ACC112 (cell line): Measurements from ENCODE around the gene SPDYE6.
A peak's percentile ranks its signal among the peaks of the same experiment; 100 is the strongest.
"Not testable (repeated sequence)": the region's sequence is repeated elsewhere in the genome, so short reads cannot be mapped to it uniquely, and the experiment has no call there.

Source experiments
- H2AFZ ChIP-seq: fragments of 200-600 bp; sonication (generic); one replicate; pipeline ENCODE4 v1.6.0; 2017; ENCODE audit warnings: antibody characterized with exemption, low read length; ENCODE audit not compliant: unreplicated experiment
- H3K27ac ChIP-seq: fragments of 200-600 bp; sonication (generic); 2 replicates; pipeline ENCODE4 v1.5.1; 2014; ENCODE audit warnings: low read depth, mild to moderate bottlenecking, antibody characterized with exemption, low read length, moderate library complexity
- H3K27me3 ChIP-seq: fragments of 200-600 bp; sonication (generic); 2 replicates; pipeline ENCODE4 v1.6.1; 2014; ENCODE audit warnings: mild to moderate bottlenecking, antibody characterized with exemption, low read length, moderate library complexity, mixed read lengths; ENCODE audit not compliant: insufficient read depth
- H3K36me3 ChIP-seq: fragments of 200-600 bp; sonication (generic); 2 replicates; pipeline ENCODE4 v1.6.1; 2016; ENCODE audit warnings: mild to moderate bottlenecking, antibody characterized with exemption, low read length, moderate library complexity, mixed read lengths; ENCODE audit not compliant: insufficient read depth
- H3K4me1 ChIP-seq: fragments of 200-600 bp; sonication (generic); one replicate; pipeline ENCODE4 v1.6.1; 2016; ENCODE audit warnings: low read length, mixed read lengths; ENCODE audit not compliant: insufficient read depth, unreplicated experiment, control insufficient read depth
- H3K4me3 ChIP-seq: fragments of 200-600 bp; sonication (generic); 2 replicates; pipeline ENCODE4 v1.5.1; 2014; ENCODE audit warnings: mild to moderate bottlenecking, low read depth, low read length
- H3K79me2 ChIP-seq: fragments of 200-600 bp; sonication (generic); one replicate; pipeline ENCODE4 v1.6.0; 2016; ENCODE audit warnings: low read length; ENCODE audit not compliant: control insufficient read depth, unreplicated experiment, insufficient read depth

SPDYE6 gene, protein sequence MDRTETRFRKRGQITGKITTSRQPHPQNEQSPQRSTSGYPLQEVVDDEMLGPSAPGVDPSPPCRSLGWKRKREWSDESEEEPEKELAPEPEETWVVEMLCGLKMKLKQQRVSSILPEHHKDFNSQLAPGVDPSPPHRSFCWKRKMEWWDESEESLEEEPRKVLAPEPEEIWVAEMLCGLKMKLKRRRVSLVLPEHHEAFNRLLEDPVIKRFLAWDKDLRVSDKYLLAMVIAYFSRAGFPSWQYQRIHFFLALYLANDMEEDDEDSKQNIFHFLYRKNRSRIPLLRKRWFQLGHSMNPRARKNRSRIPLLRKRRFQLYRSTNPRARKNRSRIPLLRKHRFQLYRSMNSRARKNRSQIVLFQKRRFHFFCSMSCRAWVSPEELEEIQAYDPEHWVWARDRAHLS

DNA sequence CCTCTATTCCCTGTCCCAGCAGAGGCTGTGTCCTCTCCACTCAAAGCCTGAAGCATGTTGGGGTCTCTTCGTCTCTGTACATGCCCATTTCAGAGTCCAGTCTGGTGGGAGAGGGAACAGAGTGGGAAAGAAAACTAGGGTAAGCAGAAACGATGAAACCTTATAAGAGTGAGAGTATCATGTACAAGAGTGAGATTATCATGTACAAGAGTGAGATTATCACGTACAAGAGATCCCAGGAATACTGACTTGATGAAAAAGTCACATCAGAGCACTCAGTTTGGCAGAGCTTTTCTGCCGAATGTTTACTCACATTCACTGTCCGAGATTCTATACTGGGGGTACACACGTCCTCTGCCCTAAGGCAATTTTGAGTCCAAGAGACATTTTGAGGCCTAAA, at the start of gene SPDYE6:
Gene SPDYE6 (minus strand): TSS at position 101 of the 400 bp plus-strand sequence. CDS start 421 bp downstream, outside the sequence.
- H3K4me1 ChIP-seq, H3K4me3 ChIP-seq: not testable (repeated sequence)

DNA sequence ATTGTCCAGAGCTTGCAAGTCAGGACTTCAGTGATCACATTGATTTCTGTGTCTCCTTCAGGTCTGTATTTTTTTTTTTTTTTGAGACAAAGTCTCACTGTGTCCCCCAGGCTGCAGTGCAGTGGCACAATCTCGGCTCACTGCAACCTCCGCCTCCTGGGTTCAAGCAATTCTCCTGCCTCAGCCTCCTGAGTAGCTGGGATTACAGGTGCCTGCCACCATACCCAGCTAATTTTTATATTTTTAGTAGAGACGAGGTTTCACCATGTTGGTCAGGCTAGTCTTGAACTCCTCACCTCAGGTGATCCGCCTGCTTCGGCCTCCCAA, 48.6 kb upstream of the SPDYE6 start:
- not testable (repeated sequence) for H3K27me3 ChIP-seq, H2AFZ ChIP-seq, H3K27ac ChIP-seq, H3K4me1 ChIP-seq, H3K4me3 ChIP-seq, H3K79me2 ChIP-seq
- H3K36me3 ChIP-seq, result peaks cover 21% of the 10 kb centered on the region

More for the DNA sequence above, at the start of gene SPDYE6:
- H3K27ac ChIP-seq, H3K36me3 ChIP-seq, H3K79me2 ChIP-seq, H3K27me3 ChIP-seq, H2AFZ ChIP-seq: not testable (repeated sequence)

DNA sequence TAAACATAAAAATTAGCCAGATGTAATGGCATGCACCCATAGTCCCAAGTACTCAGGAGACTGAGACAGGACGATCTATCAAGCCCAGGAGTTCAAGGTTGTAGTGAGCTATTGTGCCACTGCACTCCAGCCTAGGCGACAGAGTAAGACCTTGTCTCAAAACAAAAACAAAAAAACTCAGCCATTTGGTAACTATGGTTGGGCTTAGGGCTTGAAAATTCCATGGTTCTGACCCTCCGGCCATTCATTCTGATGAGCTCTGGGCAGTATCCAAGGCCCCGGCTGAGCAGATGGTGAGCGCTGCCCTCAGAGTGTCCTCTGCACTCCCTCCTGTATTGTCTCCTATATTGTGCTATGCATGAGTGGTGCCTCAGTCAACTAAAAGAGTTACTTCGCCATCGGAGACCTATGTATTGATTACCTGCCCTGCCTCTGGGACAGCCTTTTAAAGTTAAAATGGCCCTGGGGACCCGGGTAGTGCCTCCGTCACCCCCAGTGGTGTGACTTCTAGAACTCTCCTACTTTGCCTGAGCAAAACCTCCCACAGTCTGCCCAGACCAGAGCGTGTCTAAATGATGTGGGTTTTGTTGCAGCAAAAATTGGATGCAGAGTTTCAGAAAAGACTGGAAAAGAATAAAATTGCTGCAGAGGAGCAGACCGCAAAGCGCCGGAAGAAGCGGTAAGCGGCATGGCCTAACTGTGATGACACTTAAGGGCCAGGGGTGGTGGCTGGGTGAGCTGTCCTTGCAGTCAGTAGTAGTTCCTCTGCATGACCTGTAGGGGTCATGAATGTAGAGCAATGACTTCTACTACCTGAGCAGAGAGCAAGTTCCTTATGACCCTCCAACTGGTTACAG, 48.0 kb upstream of the SPDYE6 start:
- no peaks in the 10 kb centered on the region for H3K4me1 ChIP-seq
- no peaks in the 10 kb centered on the region for H3K79me2 ChIP-seq
- no peak overlapping the region for H3K4me3 ChIP-seq
- H3K27me3 ChIP-seq, result no peaks in the 10 kb centered on the region
- H3K27ac ChIP-seq, result no peak overlapping the region
- peaks cover 20% of the 10 kb centered on the region for H3K36me3 ChIP-seq
- no peak overlapping the region for H2AFZ ChIP-seq

DNA sequence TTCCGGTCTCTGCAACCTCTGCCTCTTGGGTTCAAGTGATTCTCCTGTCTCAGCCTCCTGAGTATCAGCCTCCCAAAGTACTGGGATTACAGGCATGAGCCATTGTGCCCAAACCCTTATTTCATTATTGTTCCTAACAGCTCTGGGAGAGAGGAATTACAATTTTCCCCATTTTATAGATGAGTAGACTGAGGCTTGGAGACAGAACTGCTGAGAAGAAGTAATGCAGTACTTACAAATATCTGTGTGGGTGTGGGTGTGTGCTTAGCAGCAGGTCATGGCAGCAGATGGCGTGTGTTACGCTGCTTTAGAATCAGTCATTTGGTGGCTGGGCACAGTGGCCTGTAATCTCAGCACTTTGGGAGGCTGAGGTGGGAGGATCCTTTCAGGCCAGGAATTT, 47.3 kb upstream of the SPDYE6 start:
- Histone ChIP-seq H3K4me3 (no peak overlapping the region), H2AFZ (no peak overlapping the region), H3K79me2 (no peaks in the 10 kb centered on the region), H3K27me3 (no peaks in the 10 kb centered on the region), H3K36me3 (peaks cover 21% of the 10 kb centered on the region), H3K4me1 (no peaks in the 10 kb centered on the region), H3K27ac (no peak overlapping the region)

DNA sequence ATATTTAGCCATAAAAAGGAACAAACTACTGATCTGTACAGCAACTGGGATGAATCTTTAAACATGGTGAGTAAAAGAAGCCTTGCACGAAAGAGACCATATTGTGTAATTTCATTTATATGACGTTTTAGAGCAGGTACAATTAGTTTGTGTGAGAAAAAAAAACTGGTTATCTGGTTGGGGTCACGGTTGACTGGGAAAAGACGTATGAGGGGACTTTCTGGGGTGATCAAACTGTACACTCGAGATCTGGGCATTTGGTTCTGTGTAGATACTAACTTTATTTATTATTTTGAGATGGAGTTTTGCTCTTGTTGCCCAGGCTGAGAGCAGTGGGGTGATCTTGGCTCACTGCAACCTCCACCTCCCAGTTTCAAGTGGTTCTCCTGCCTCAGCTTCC, 44.1 kb upstream of the SPDYE6 start:
- Histone ChIP-seq H3K36me3 (peaks cover 7% of the 10 kb centered on the region; the same call in 1 of the 2 replicates), H3K4me1 (no peaks in the 10 kb centered on the region), H3K79me2 (peaks cover 13% of the 10 kb centered on the region)

DNA sequence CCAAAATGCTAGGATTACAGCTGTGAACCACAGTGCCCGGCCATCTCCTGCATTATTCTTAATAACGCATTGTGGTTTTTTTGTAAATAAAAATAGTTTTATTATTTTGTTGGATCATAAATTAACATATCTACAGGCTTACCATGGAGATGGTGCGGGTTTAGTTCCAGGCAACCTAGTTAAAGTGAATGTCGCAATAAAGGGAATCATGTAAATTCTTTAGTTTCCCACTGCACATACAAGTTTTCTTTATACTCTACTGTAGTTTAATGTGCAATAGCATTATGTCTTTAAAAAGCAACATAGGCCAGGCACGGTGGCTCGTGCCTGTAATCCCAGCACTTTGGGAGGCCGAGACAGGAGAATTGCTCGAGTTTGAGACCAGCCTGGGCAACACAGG, 42.3 kb upstream of the SPDYE6 start:
- H3K4me3 ChIP-seq, result no peak overlapping the region
- peaks cover 7% of the 10 kb centered on the region; the same call in 1 of the 2 replicates for H3K36me3 ChIP-seq
- no peaks in the 10 kb centered on the region for H3K27me3 ChIP-seq
- peaks cover 13% of the 10 kb centered on the region for H3K79me2 ChIP-seq
- no peaks in the 10 kb centered on the region for H3K4me1 ChIP-seq
- H2AFZ ChIP-seq, result no peak overlapping the region
- H3K27ac ChIP-seq, result no peak overlapping the region

More for the DNA sequence above, 44.1 kb upstream of the SPDYE6 start:
- Histone ChIP-seq H2AFZ (no peak overlapping the region), H3K4me3 (no peak overlapping the region), H3K27ac (no peak overlapping the region), H3K27me3 (no peaks in the 10 kb centered on the region)

DNA sequence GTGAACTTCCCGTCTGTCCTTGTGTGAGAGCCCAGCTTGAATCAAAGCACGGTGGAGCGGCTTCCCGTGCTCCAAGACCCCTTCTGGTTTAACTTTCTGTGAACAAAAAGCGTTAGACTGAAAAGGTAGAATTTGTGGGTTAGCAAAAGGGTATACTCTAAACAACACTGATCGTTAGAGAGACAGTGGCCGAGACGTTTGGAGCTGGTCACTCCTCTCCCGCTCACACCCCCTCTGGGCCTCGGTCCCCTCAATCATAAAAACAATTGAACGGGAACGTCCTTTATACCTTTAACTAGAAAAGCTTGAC, 40.4 kb upstream of the SPDYE6 start:
- H3K27ac ChIP-seq, result peak overlapping the region; percentile 58
- H3K79me2 ChIP-seq, result peaks cover 13% of the 10 kb centered on the region
- H3K36me3 ChIP-seq, result peaks cover 13% of the 10 kb centered on the region
- no peaks in the 10 kb centered on the region for H3K4me1 ChIP-seq
- H2AFZ ChIP-seq, result peak overlapping the region; percentile 47
- peak overlapping the region; percentile 91 for H3K4me3 ChIP-seq
- H3K27me3 ChIP-seq, result no peaks in the 10 kb centered on the region

DNA sequence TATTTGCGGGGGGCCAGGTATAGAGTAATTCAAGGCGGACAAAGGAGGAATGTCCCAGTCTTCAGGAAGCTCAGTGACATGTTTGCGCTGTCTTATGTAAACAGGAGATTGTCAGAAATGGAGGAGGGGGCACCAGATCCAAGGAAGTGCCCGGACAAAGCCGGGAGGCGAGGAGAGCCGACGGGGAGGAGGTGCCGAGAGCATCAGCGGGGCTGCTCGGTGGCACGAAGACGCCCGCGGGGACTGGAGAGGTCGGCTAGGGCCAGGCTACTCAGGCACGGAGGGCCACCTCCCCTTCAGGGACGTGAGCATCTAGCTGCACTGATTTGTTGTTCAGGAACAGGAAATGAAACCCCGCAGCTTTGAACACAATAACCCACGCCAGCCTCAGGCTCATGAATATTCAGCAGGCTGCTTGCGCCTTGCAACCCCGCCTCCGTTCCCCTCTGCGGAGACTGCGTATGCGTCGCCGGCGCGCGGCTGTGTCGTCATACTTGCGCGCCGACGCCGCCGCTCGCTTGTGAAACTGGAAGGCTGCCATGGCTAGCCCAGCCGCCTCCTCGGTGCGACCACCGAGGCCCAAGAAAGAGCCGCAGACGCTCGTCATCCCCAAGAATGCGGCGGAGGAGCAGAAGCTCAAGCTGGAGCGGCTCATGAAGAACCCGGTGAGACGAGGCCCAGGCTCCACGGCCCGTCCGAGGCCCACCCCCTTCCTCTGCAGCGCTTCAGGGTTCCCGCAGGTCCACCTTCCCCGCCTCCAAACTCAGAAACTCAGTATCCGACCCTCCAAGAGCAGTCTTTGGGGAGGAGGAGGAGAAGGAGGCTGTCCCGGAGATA, 39.8 kb upstream of the SPDYE6 start, which contains the start of gene PRKRIP1:
Gene PRKRIP1 (plus strand): TSS at position 491 of the 837 bp plus-strand sequence. CDS start 49 bp downstream, at position 540.
- Histone ChIP-seq H2AFZ (peak within 1 kb of the TSS; percentile 86), H3K4me1 (no peaks in the 10 kb centered on the region), H3K27ac (peak within 1 kb of the TSS; percentile 66), H3K27me3 (no peaks in the 10 kb centered on the region), H3K79me2 (peaks cover 13% of the 10 kb centered on the region), H3K36me3 (peaks cover 13% of the 10 kb centered on the region), H3K4me3 (peak within 1 kb of the TSS; percentile 91)

DNA sequence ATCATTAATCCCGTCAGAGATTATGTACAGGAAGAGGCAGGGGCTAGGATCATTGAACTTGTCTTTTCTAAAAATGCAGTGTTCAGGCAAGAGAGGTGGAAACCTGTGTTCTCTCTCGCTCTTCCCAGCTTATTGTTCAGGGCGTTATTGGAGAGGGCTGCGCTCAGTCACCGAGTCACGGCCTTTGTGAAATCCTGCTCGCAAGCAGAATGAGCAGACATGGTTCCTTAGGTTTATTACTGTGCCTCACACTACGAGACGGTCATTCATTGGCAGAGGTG, 39.3 kb upstream of the SPDYE6 start:
- H3K4me1 ChIP-seq, result no peaks in the 10 kb centered on the region
- peak overlapping the region; percentile 66 for H3K27ac ChIP-seq
- H3K4me3 ChIP-seq, result peak overlapping the region; percentile 91
- peaks cover 13% of the 10 kb centered on the region for H3K79me2 ChIP-seq
- no peaks in the 10 kb centered on the region for H3K27me3 ChIP-seq
- H2AFZ ChIP-seq, result peak overlapping the region; percentile 86
- peaks cover 13% of the 10 kb centered on the region for H3K36me3 ChIP-seq

DNA sequence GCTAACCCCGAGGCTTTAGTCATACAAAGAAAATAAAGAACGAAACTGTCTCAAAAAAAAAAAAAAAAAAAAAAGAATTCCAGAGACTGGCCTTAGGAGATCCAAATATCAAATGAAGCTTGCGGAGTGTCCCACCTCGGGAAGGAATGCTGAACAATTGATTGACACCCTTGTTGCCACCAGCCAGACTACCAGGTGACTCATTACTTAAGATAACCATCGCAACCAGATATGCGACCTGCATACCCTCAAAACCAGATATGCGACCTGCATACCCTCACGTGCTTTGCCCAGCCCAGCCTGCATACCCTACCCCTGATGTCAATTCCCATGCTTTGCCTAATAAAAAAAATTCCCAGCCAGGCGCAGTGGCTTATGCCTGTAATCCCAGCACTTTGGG, 37.2 kb upstream of the SPDYE6 start:
- peaks cover 13% of the 10 kb centered on the region for H3K79me2 ChIP-seq
- no peak overlapping the region for H3K27ac ChIP-seq
- H3K27me3 ChIP-seq, result no peaks in the 10 kb centered on the region
- no peak overlapping the region for H3K4me3 ChIP-seq
- H3K36me3 ChIP-seq, result peaks cover 6% of the 10 kb centered on the region
- H2AFZ ChIP-seq, result no peak overlapping the region
- H3K4me1 ChIP-seq, result no peaks in the 10 kb centered on the region
